Measurements from ENCODE around the gene B4GALT3.

- TF ChIP-seq YY1 (IDR thresholded peaks at IDR 0.05; ENCODE audit: insufficient read depth, insufficient read length) (no peak), ZNF274 (IDR thresholded peaks at IDR 0.05; ENCODE audit: low read depth, low read length) (no peak)
Measured at GRCh38 chr1:161199506-161200139, 22.3 kb upstream of the B4GALT3 start.

Measured in NT2/D1 (cell line).